GM12891 (cell line): Measurements from ENCODE around the gene VARS2.

ENCODE experiments used
- PAX5 ChIP-seq: IDR thresholded peaks from 2 replicates; pipeline ENCODE4 v1.6.1; 2011; ENCODE audit warnings: low read length, moderate library complexity, mild to moderate bottlenecking; ENCODE audit not compliant: insufficient read depth, severe bottlenecking
- POLR2A ChIP-seq: IDR thresholded peaks from 2 replicates; pipeline ENCODE4 v1.6.1; 2011; ENCODE audit warnings: low read depth, low read length, control low read depth
- POLR2AphosphoS5 ChIP-seq: IDR thresholded peaks from 2 replicates; pipeline ENCODE4 v1.6.1; 2011; ENCODE audit warnings: low read depth, low read length, control low read depth
- POU2F2 ChIP-seq: IDR thresholded peaks from 2 replicates; pipeline ENCODE4 v1.6.1; 2011; ENCODE audit warnings: low read depth, mild to moderate bottlenecking, control low read depth, low read length, moderate library complexity
- TAF1 ChIP-seq: IDR thresholded peaks from 2 replicates; pipeline ENCODE4 v1.6.1; 2011; ENCODE audit warnings: low read depth, low read length, control low read depth

GRCh38 chr6:30901436-30901835, 12.6 kb upstream of the VARS2 start:
- TF ChIP-seq POLR2AphosphoS5 (no peak), POLR2A (no peak), TAF1 (no peak), PAX5 (no peak), POU2F2 (no peak)
